NT2/D1 (cell line): Measurements from ENCODE around the gene TXN.

ENCODE experiments used
- YY1 ChIP-seq: IDR thresholded peaks from 2 replicates; pipeline ENCODE4 v1.6.1; 2011; ENCODE audit not compliant: insufficient read length, insufficient read depth
- ZNF274 ChIP-seq: IDR thresholded peaks from 2 replicates; pipeline ENCODE4 v1.6.1; 2011; ENCODE audit warnings: mild to moderate bottlenecking, low read depth, low read length

DNA sequence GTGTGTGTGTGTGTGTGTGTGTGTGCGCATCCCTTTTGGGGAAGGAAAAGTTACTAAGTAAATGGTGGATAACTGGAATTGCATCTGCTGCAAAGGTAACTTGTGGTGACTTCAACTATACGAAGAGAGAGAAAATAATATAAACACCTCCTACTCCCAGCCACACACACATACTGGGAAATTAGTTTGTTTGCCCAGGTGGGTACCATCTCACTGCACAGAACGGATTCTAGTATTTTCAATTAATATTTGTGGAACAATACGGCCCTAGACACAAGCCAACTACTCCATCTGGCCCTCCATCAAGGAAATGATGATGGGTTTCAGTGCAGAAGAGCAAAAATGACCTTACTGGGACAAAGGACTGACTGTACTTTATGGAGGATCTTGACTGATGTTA lies 32.2 kb upstream of the TXN start:
- TF ChIP-seq ZNF274 (no peak), YY1 (no peak)
